ENCODE results near the gene MX1.

MX1 gene

GRCh38 chr21:41460578-41461527 lies 34.8 kb downstream of the MX1 start:
- TF ChIP-seq CTCF (IDR thresholded peaks at IDR 0.05; ENCODE audit: insufficient read depth, missing control alignments): no peak
- DNase-seq (ENCODE audit: insufficient read length, low spot score) (no peak), FAIRE-seq (no peak)

- no peak for TF ChIP-seq CTCF (IDR thresholded peaks at IDR 0.05; ENCODE audit: insufficient read depth, missing control alignments)
- FAIRE-seq: no peak
- DNase-seq (ENCODE audit: insufficient read length, low spot score): no peak
These were observed 39.2 kb downstream of the MX1 start for GRCh38 chr21:41465176-41465781.

DNA sequence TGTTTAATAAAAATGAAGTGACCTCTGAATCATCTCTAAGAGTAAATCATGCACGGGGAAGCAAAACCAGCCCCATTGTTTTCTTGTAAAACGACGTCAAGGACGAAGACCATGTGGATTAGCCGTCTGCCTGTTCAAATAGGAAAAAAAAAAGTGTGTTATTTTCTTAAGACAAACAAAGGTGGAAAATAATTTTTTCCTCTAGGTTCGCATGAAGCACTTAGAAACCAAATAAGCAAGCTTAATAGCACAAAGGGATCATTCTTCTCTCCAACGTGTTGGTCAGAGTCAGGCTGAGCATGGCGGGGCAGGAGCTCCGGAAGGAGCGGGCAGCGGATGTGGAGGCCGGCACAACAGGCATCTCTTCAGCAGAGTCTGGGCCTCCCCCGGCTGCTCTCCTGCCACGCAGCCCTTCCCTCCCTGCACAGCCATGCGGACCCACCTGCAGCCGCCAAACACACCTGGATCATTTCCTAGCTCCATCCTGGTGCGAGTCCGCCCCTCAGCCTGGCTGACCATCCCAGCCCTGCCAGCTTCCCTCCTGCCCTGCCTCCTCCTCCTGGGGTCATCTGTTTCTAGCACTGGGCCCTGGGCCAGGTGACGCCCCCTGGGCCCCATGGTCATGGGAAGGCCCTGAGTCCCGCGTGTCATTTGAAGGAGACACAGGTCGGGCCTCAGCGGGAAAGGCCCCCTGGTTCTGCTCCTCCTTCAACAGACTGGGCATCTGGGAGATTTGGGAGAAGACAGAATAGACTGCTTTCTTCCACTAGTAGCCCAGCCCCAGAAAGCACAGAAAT lies 40.2 kb downstream of the MX1 start:
- no peak for FAIRE-seq
- TF ChIP-seq CTCF (IDR thresholded peaks at IDR 0.05; ENCODE audit: insufficient read depth, missing control alignments): no peak

GRCh38 chr21:41470054-41470453 lies 44.0 kb downstream of the MX1 start:
- DNase-seq (ENCODE audit: insufficient read length, low spot score) (no peak), FAIRE-seq (no peak)
- TF ChIP-seq CTCF (IDR thresholded peaks at IDR 0.05; ENCODE audit: insufficient read depth, missing control alignments): no peak

More for the DNA sequence above, 40.2 kb downstream of the MX1 start:
- DNase-seq (ENCODE audit: insufficient read length, low spot score): no peak

DNA sequence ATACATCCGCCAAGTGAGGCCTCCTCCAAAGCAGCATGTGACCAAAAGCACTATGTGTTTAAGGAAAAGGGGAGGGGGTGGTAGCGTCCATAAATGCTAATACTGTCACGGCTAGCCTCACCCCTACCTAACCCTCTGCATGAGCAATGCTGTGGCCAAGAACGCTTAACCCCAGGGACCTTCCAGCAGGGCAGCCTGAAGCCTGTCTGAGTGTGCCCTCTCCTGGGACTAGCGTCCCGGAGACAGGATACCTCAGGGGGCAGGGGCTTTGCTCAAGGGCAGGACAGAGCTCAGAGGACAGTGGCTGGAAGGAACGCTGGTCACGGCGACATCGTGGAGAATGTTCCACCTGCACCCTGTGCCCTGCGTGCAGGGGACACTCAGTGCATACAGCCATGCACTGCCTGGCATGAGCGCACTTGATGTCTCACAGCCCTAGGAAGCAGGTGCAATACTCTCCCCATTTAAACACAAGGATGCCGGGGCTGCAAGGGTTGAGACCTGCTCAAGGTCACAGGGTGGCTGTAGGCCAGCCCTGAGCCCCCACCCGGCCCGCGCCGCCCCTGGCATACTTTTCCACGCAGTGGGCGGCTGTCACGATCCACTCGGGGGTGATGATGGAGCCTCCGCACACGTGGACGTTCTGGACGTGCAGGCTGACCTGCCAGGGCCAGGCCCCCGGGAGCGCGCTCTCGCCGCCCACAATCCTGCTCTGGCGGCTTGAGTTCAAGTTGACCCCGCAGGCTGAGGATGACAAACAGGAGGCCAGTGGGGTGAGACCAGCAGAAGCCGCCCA lies 46.9 kb downstream of the MX1 start:
- no peak for FAIRE-seq
- no peak for TF ChIP-seq CTCF (IDR thresholded peaks at IDR 0.05; ENCODE audit: insufficient read depth, missing control alignments)
- DNase-seq (ENCODE audit: insufficient read length, low spot score): no peak

GRCh38 chr21:41475714-41476420 lies 49.8 kb downstream of the MX1 start:
- DNase-seq (ENCODE audit: insufficient read length, low spot score) (no peak), FAIRE-seq (no peak)
- TF ChIP-seq CTCF (IDR thresholded peaks at IDR 0.05; ENCODE audit: insufficient read depth, missing control alignments): no peak
